Astrocyte (in vitro differentiated cells and primary cell): ENCODE measurements around the gene GPA33.

Experiments
- EZH2 ChIP-seq: IDR thresholded peaks from 2 replicates; pipeline ENCODE4 v1.6.1; 2012; ENCODE audit warnings: mild to moderate bottlenecking, low read length, inconsistent platforms; ENCODE audit not compliant: insufficient read depth
- TF ChIP-seq, protein P1 (sequence below): IDR thresholded peaks from 2 replicates; pipeline ENCODE4 v1.5.1; 2011; ENCODE audit warnings: low read depth, mild to moderate bottlenecking, inconsistent platforms, low read length, moderate library complexity; ENCODE audit not compliant: insufficient read depth

GRCh38 chr1:167105271-167106118 is 15.3 kb upstream of the GPA33 start:
- TF ChIP-seq, protein P1, sequence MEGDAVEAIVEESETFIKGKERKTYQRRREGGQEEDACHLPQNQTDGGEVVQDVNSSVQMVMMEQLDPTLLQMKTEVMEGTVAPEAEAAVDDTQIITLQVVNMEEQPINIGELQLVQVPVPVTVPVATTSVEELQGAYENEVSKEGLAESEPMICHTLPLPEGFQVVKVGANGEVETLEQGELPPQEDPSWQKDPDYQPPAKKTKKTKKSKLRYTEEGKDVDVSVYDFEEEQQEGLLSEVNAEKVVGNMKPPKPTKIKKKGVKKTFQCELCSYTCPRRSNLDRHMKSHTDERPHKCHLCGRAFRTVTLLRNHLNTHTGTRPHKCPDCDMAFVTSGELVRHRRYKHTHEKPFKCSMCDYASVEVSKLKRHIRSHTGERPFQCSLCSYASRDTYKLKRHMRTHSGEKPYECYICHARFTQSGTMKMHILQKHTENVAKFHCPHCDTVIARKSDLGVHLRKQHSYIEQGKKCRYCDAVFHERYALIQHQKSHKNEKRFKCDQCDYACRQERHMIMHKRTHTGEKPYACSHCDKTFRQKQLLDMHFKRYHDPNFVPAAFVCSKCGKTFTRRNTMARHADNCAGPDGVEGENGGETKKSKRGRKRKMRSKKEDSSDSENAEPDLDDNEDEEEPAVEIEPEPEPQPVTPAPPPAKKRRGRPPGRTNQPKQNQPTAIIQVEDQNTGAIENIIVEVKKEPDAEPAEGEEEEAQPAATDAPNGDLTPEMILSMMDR = no peak
- no peak for TF ChIP-seq EZH2
